Astrocyte of the spinal cord (primary cell): Measurements from ENCODE around the gene ALKBH4.
A peak's percentile ranks its signal among the peaks of the same experiment; 100 is the strongest.
"Not testable (repeated sequence)": the region's sequence is repeated elsewhere in the genome, so short reads cannot be mapped to it uniquely, and the experiment has no call there.

ENCODE experiments used
- DNase-seq: peaks from one replicate; pipeline ENCODE4 v3.0.0; 2011; ENCODE audit warnings: low read depth, low spot score
- H3K4me3 ChIP-seq: 2 replicates; pipeline ENCODE4 v1.5.1; 2011; ENCODE audit warnings: low read depth, mild to moderate bottlenecking, low read length, moderate library complexity
- CTCF ChIP-seq: IDR thresholded peaks from 2 replicates; pipeline ENCODE4 v1.5.1; 2012; ENCODE audit warnings: low read depth, mild to moderate bottlenecking, low read length, inconsistent platforms
- in situ Hi-C: cut with HindIII; loops from 2 replicates; pipeline ENCODE4 v1.10.0; 2017; ENCODE audit warnings: low sequenced_read_pairs

ALKBH4 gene

GRCh38 chr7:102456327-102456726 is 8.3 kb downstream of the ALKBH4 start:
- no peak overlapping the region for H3K4me3 ChIP-seq
- TF ChIP-seq CTCF, result no peak
- in situ Hi-C loops, result no loop called here
- peak; percentile 57 for DNase-seq

- TF ChIP-seq CTCF, result no peak
- DNase-seq, result no peak
- H3K4me3 ChIP-seq, result no peak overlapping the region
- in situ Hi-C loops, result no loop called here
Measured at GRCh38 chr7:102455596-102455995, 9.1 kb downstream of the ALKBH4 start.

GRCh38 chr7:102454932-102455331 is 9.7 kb downstream of the ALKBH4 start:
- H3K4me3 ChIP-seq, DNase-seq, in situ Hi-C loops: not testable (repeated sequence)

- no peak for TF ChIP-seq CTCF
- DNase-seq, result no peak
- H3K4me3 ChIP-seq, result no peak overlapping the region
- in situ Hi-C loops, result no loop called here
Measured at GRCh38 chr7:102454468-102454867, 10.2 kb downstream of the ALKBH4 start.

GRCh38 chr7:102453319-102453718 is 11.3 kb downstream of the ALKBH4 start:
- in situ Hi-C loops, result no loop called here
- DNase-seq, result no peak
- no peak for TF ChIP-seq CTCF
- no peak overlapping the region for H3K4me3 ChIP-seq

- H3K4me3 ChIP-seq, result no peak overlapping the region
- no peak for TF ChIP-seq CTCF
- no peak for DNase-seq
- in situ Hi-C loops, result no loop called here
Measured at GRCh38 chr7:102452451-102452850, 12.2 kb downstream of the ALKBH4 start.

- H3K4me3 ChIP-seq, result no peak overlapping the region
- TF ChIP-seq CTCF, result no peak
- no peak for DNase-seq
- in situ Hi-C loops, result no loop called here
Measured at GRCh38 chr7:102451371-102452054, 13.2 kb downstream of the ALKBH4 start.
